Erythroblast (primary cell): Measurements from ENCODE around the gene AHR.
"Not testable (repeated sequence)": the region's sequence is repeated elsewhere in the genome, so short reads cannot be mapped to it uniquely, and the experiment has no call there.

Source experiments
- DNase-seq, 2 experiments: peaks; one replicate each; lab custom pipeline; 2025; lab: John Stamatoyannopoulos, UW
- GATA1 ChIP-seq: IDR thresholded peaks from 2 replicates; pipeline ENCODE4 v1.6.1; 2011; ENCODE audit warnings: low read depth, mild to moderate bottlenecking, control low read depth, low read length, moderate library complexity
- POLR2A ChIP-seq: IDR thresholded peaks from 2 replicates; pipeline ENCODE4 v1.6.1; 2011; ENCODE audit warnings: mild to moderate bottlenecking, low read length

Gene AHR

DNA sequence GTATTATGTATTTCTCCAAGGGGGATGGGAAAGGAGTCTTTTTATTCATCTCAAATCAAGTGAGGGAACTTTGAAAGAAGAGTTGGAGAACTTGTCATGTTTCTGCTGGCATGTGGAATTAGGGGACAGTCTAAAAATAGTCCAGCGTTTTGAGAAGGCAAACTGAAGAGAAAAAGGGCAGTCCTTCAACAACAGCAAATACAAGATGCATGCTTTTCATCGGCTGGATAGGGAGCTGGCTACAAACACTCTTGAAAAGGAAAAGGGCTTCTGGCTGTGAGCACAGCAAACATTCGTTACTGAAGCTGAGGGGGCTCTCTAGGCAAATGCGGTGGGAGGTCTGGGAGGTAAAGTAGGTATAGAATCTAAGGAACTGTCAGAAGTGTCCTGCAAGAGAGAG, 91.9 kb downstream of the AHR start:
- no peak for DNase-seq
- TF ChIP-seq GATA1 = no peak
- TF ChIP-seq POLR2A = no peak

- TF ChIP-seq POLR2A (no peak), GATA1 (no peak)
- DNase-seq = no peak
Measured at GRCh38 chr7:17391366-17391765, 92.9 kb downstream of the AHR start.

GRCh38 chr7:17392846-17393245, 94.4 kb downstream of the AHR start:
- TF ChIP-seq POLR2A = no peak
- no peak for TF ChIP-seq GATA1
- no peak for DNase-seq

- not testable (repeated sequence) for DNase-seq
Measured at GRCh38 chr7:17394563-17394962, 96.1 kb downstream of the AHR start.
